ENCODE measurements around the gene RPS14. TPM values are rescaled to one million over a fixed set of nuclear protein-coding genes. Genes with fewer than 3 reads are reported as not detected.

RPS14 gene
- total RNA-seq, result 2,576 and 2,669 TPM in 2 replicates

DNA sequence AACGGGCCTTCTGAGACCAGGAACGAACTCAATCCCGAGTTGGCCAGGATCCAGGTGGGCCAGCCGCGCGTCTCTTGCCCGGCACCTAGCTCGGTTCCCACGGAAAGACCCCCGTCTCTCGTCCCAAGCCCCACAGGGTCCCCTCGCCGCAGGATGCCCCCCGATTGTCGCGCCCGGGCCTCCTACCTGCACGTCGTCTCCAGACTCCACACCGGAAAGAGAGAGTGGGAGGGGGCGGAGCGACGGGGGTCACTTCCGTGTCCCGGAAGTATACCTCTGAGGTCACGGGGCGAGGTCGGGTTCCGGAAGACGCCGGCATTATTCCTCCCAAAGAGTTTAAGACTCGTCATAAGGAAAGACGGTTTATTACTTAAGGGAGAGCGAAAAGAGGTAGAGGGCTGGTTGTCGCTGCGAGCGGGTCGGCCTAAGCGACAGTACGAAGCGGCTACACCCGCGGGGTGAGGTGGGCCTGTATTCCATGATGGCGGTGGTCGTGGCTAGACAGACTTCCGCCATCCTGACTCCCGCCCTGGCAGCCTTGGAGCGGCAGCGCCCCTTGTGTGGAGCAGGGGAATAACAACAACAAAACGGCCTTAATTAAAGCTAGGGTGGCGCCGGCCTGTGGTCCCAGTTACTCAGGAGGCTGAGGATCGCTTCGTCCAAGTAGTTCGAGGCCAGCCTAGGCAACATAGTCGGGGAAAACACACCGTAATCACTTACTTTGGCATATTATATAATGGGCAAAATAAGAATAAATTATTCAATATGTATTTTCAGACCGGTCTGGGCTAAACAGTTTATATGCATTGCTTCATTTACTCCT, at the start of gene RPS14:
TSS of gene RPS14 (minus strand) at position 223 of the 823 bp plus-strand sequence. CDS start 2,006 bp downstream, outside the sequence.

DNA sequence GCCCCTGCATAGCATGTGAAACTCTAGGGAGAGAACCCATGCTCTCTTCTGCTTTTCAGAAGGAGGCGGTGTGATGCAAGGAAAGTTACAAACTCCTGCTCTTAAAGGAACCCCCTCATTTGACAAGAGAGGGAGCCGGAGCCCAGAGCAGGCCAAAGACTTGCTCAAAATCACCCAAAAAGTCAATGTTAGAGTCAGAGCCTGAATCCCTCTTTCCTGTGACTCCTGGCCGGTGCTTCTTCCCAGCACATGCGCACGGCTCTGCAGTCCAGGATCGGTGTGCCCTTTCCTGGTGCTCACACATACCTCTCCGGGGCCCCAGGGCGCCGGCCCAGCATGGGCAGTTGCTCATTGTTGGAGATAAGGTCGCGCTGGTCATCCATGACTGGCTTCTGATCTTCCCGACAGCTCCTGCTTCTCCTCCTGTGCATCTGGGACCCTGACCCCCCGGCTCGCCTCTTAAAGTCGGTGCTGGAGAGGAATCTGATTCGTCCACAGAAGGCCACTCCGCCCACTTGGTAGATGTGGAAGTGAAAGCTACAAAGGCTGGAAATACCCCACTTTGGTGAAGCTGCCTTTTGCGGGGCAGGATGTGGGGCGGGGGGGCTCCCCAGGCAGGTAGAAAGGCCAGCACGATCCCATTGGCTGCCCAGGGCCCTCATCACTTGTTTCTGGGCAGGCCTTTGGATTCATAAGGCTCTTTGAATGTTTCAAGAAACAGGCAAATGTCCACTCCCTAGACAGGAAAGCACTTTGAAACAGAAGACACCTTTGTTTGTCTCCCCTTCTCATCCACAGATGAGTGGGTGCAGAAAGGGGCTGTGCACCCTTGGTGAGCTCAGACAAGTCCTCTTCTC, 37.0 kb downstream of the RPS14 start, which contains the start of gene CD74:
TSS of gene CD74 (minus strand) at position 592 of the 857 bp plus-strand sequence. CDS start at position 431, 161 bp downstream.

Other genes with a start within 250 kb of the RPS14 start
- gene CAMK2A, start 160.0 kb downstream of the RPS14 start, total RNA-seq, result not detected in 2 replicates
- under 0.01 and 0.19 TPM in 2 replicates for gene ARSI, start 146.8 kb downstream of the RPS14 start, total RNA-seq
- 24.8 and 28.1 TPM in 2 replicates for gene TCOF1, start 92.0 kb downstream of the RPS14 start, total RNA-seq
- gene CD74, start 36.8 kb downstream of the RPS14 start, total RNA-seq, result 0.98 and 1.7 TPM in 2 replicates
- gene NDST1, start 58.4 kb upstream of the RPS14 start, total RNA-seq, result 77.1 and 124 TPM in 2 replicates
- 23.9 and 37.9 TPM in 2 replicates for gene SYNPO, start 190.9 kb upstream of the RPS14 start, total RNA-seq
- gene MYOZ3, start 211.5 kb upstream of the RPS14 start, total RNA-seq, result under 0.01 and 1.1 TPM in 2 replicates

Measured in vein endothelial cell (primary cell).